H9 (cell line): Measurements from ENCODE around the gene PDIA6. TPM values are rescaled to one million over a fixed set of nuclear protein-coding genes. Genes with fewer than 3 reads are reported as not detected.

Experiments
- DNase-seq: peaks from one replicate; pipeline ENCODE4 v3.0.0-alpha.2; 2017
- H2AFZ ChIP-seq: one replicate; pipeline ENCODE4 v1.6.1; 2013; ENCODE audit warnings: mild to moderate bottlenecking, low read length, control low read depth, moderate library complexity
- H2AK5ac ChIP-seq: 2 replicates; pipeline ENCODE4 v1.6.1; 2013; ENCODE audit warnings: low read length, control low read depth, mixed read lengths; ENCODE audit not compliant: insufficient read length
- H2BK120ac ChIP-seq: one replicate; pipeline ENCODE4 v1.6.1; 2013; ENCODE audit warnings: low read depth, mild to moderate bottlenecking, low read length, control low read depth, inconsistent platforms; ENCODE audit not compliant: poor library complexity, severe bottlenecking
- H2BK12ac ChIP-seq: 2 replicates; pipeline ENCODE4 v1.6.1; 2013; ENCODE audit warnings: low read length, control low read depth, mixed read lengths, low read depth; ENCODE audit not compliant: insufficient read length
- H2BK15ac ChIP-seq: 2 replicates; pipeline ENCODE4 v1.6.1; 2013; ENCODE audit warnings: low read depth, low read length, control low read depth
- H2BK20ac ChIP-seq: one replicate; pipeline ENCODE4 v1.6.1; 2013; ENCODE audit warnings: low read depth, mild to moderate bottlenecking, low read length, control low read depth, inconsistent platforms; ENCODE audit not compliant: poor library complexity, severe bottlenecking
- H2BK5ac ChIP-seq: 2 replicates; pipeline ENCODE4 v1.6.1; 2013; ENCODE audit warnings: low read length, control low read depth, mixed read lengths; ENCODE audit not compliant: insufficient read length
- H3K14ac ChIP-seq: 2 replicates; pipeline ENCODE4 v1.6.1; 2013; ENCODE audit warnings: low read length, control low read depth; ENCODE audit not compliant: insufficient read depth
- H3K18ac ChIP-seq: 2 replicates; pipeline ENCODE4 v1.6.1; 2013; ENCODE audit warnings: low read depth, mild to moderate bottlenecking, mixed read lengths, low read length, control low read depth; ENCODE audit not compliant: insufficient read length
- H3K23ac ChIP-seq: 2 replicates; pipeline ENCODE4 v1.6.1; 2013; ENCODE audit warnings: low read length, control low read depth, mixed read lengths, low read depth; ENCODE audit not compliant: insufficient read length
- H3K23me2 ChIP-seq: 2 replicates; pipeline ENCODE4 v1.6.1; 2013; ENCODE audit warnings: low read depth, mild to moderate bottlenecking, mixed read lengths, low read length, control low read depth; ENCODE audit not compliant: insufficient read length, poor library complexity, severe bottlenecking
- H3K27ac ChIP-seq: 2 replicates; pipeline ENCODE4 v1.5.1; 2013; ENCODE audit warnings: low read length, control low read depth, mixed read lengths, low read depth; ENCODE audit not compliant: insufficient read length
- H3K27me3 ChIP-seq: 2 replicates; pipeline ENCODE4 v1.6.1; 2013; ENCODE audit warnings: low read length, control low read depth, inconsistent platforms; ENCODE audit not compliant: insufficient read depth
- H3K4ac ChIP-seq: 2 replicates; pipeline ENCODE4 v1.6.1; 2013; ENCODE audit warnings: low read depth, mild to moderate bottlenecking, control low read depth, inconsistent platforms, low read length, moderate library complexity
- H3K4me1 ChIP-seq: 2 replicates; pipeline ENCODE4 v1.6.1; 2013; ENCODE audit warnings: low read length, control low read depth, inconsistent platforms; ENCODE audit not compliant: insufficient read depth
- H3K4me2 ChIP-seq: 2 replicates; pipeline ENCODE4 v1.6.1; 2013; ENCODE audit warnings: low read length, control low read depth, mixed read lengths; ENCODE audit not compliant: insufficient read length, insufficient read depth
- H3K56ac ChIP-seq: 2 replicates; pipeline ENCODE4 v1.6.1; 2013; ENCODE audit warnings: low read depth, mild to moderate bottlenecking, mixed read lengths, low read length, control low read depth; ENCODE audit not compliant: insufficient read length
- H3K79me1 ChIP-seq: 2 replicates; pipeline ENCODE4 v1.6.1; 2013; ENCODE audit warnings: low read depth, mild to moderate bottlenecking, moderate library complexity, low read length, control low read depth, inconsistent platforms; ENCODE audit not compliant: insufficient read depth, poor library complexity, severe bottlenecking
- H3K79me2 ChIP-seq: 2 replicates; pipeline ENCODE4 v1.6.1; 2013; ENCODE audit warnings: low read length, control low read depth, inconsistent platforms; ENCODE audit not compliant: insufficient read depth
- H3K9ac ChIP-seq: 2 replicates; pipeline ENCODE4 v1.6.1; 2013; ENCODE audit warnings: low read length, control low read depth, mixed read lengths; ENCODE audit not compliant: insufficient read length; ENCODE audit errors: extremely low read depth
- H3K9me3 ChIP-seq: one replicate; pipeline ENCODE4 v1.6.1; 2013; ENCODE audit warnings: low read depth, low read length, inconsistent platforms; ENCODE audit not compliant: control insufficient read depth
- H3T11ph ChIP-seq: one replicate; pipeline ENCODE4 v1.6.1; 2013; ENCODE audit warnings: mild to moderate bottlenecking, low read length, control low read depth, inconsistent platforms
- H4K20me1 ChIP-seq: one replicate; pipeline ENCODE4 v1.6.1; 2013; ENCODE audit not compliant: control insufficient read depth, insufficient read length, insufficient read depth
- H4K5ac ChIP-seq: 2 replicates; pipeline ENCODE4 v1.6.1; 2013; ENCODE audit warnings: low read depth, mild to moderate bottlenecking, mixed read lengths, low read length, control low read depth; ENCODE audit not compliant: insufficient read length
- H4K8ac ChIP-seq: replicated peaks from 2 replicates; pipeline ENCODE4 v1.6.1; 2013; ENCODE audit warnings: low read length, control low read depth, mixed read lengths, low read depth; ENCODE audit not compliant: insufficient read length
- H4K91ac ChIP-seq: 2 replicates; pipeline ENCODE4 v1.6.1; 2013; ENCODE audit warnings: low read depth, mild to moderate bottlenecking, moderate library complexity, mixed read lengths, low read length, control low read depth; ENCODE audit not compliant: insufficient read length
- H3K27ac Mint-ChIP-seq, 3 experiments: 2 replicates in 2 of 3; 3 replicates in 1 of 3; pipeline ENCODE4 v1.8.0; 2020 to 2021; ENCODE audit warnings: mixed read lengths in 3 of 3, mild to moderate bottlenecking in 1 of 3, moderate library complexity in 1 of 3
- H3K27me3 Mint-ChIP-seq: 2 replicates; pipeline ENCODE4 v1.8.0; 2021; ENCODE audit warnings: low read depth, mild to moderate bottlenecking, moderate library complexity, mixed read lengths
- H3K36me3 Mint-ChIP-seq, 3 experiments: 2 replicates in 2 of 3; 3 replicates in 1 of 3; pipeline ENCODE4 v1.8.0; 2020 to 2021; ENCODE audit warnings: low read depth in 3 of 3, mixed read lengths in 3 of 3; ENCODE audit not compliant: insufficient read depth in 1 of 3
- H3K4me1 Mint-ChIP-seq, 2 experiments: 2 replicates each; pipeline ENCODE4 v1.8.0; 2020; ENCODE audit warnings: mixed read lengths in 2 of 2
- H3K4me3 Mint-ChIP-seq, 2 experiments: 2 replicates in 1 of 2; 3 replicates in 1 of 2; pipeline ENCODE4 v1.8.0; 2020 to 2021; ENCODE audit warnings: mild to moderate bottlenecking in 2 of 2, mixed read lengths in 2 of 2, moderate library complexity in 1 of 2
- H3K9me3 Mint-ChIP-seq, 2 experiments: 2 replicates in 1 of 2; 3 replicates in 1 of 2; pipeline ENCODE4 v1.8.0; 2020; ENCODE audit warnings: mild to moderate bottlenecking in 2 of 2, mixed read lengths in 2 of 2, moderate library complexity in 1 of 2
- WGBS: extraction: QIAGEN DNeasy Blood & Tissue Kit; methylation state at CpG from one replicate; pipeline ENCODE4 v1.1.7; 2013; ENCODE audit warnings: missing lambda C conversion rate, low lambda C conversion rate, mixed read lengths; ENCODE audit not compliant: insufficient read length; ENCODE audit errors: extremely low coverage; 5-methylcytosine and 5-hydroxymethylcytosine counted together
- total RNA-seq: library from RNA; stranded (reverse); gene quantifications from 2 replicates; pipeline ENCODE4 v1.2.1, GENCODE V29; 2021
- TF ChIP-seq, protein P1 (sequence below): fragments of 200-600 bp; sonication (generic); conservative IDR thresholded peaks from 3 replicates; pipeline ENCODE4 v1.8.0; 2021; ENCODE audit warnings: antibody characterized with exemption, mild to moderate bottlenecking

Gene PDIA6
- total RNA-seq, 1 experiment from 2014 or later = 301 TPM

DNA sequence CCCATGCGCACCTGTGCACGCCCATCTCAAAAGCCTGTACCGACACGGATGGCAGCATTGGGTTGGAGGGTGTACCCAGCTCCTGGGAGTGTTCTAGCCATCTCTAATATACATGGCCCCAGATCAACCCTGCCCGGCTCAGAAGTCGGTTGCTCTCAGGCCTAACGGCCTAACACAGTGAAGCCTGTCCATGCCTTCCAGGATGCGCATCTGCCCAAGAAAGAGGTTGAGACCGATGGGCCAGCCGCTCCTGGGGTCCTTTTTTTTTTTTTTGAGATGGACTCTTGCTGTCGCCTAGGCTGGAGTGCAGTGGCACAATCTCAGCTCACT lies 32.1 kb downstream of the PDIA6 start:
- DNase-seq = no peak
- H3K9me3 ChIP-seq = no peaks in the 10 kb centered on the region
- H3K23me2 ChIP-seq = no peaks in the 10 kb centered on the region
- no peak overlapping the region for H2BK5ac ChIP-seq
- H3K79me1 ChIP-seq = no peaks in the 10 kb centered on the region
- H3T11ph ChIP-seq = no peak overlapping the region
- H3K9me3 Mint-ChIP-seq = no peaks in the 10 kb centered on the region
- H4K20me1 ChIP-seq = no peaks in the 10 kb centered on the region
- no peak overlapping the region for H3K4me3 Mint-ChIP-seq
- no peak overlapping the region for H4K8ac ChIP-seq
- no peak overlapping the region for H2AFZ ChIP-seq
- H3K27me3 Mint-ChIP-seq = no peaks in the 10 kb centered on the region
- peaks cover 0 to 2% of the 10 kb centered on the region in 2 experiments; a peak in 1 of 4 replicates for H3K4me1 Mint-ChIP-seq
- no peak overlapping the region for H4K5ac ChIP-seq
- TF ChIP-seq, protein P1, sequence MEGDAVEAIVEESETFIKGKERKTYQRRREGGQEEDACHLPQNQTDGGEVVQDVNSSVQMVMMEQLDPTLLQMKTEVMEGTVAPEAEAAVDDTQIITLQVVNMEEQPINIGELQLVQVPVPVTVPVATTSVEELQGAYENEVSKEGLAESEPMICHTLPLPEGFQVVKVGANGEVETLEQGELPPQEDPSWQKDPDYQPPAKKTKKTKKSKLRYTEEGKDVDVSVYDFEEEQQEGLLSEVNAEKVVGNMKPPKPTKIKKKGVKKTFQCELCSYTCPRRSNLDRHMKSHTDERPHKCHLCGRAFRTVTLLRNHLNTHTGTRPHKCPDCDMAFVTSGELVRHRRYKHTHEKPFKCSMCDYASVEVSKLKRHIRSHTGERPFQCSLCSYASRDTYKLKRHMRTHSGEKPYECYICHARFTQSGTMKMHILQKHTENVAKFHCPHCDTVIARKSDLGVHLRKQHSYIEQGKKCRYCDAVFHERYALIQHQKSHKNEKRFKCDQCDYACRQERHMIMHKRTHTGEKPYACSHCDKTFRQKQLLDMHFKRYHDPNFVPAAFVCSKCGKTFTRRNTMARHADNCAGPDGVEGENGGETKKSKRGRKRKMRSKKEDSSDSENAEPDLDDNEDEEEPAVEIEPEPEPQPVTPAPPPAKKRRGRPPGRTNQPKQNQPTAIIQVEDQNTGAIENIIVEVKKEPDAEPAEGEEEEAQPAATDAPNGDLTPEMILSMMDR = no peak
- H3K4ac ChIP-seq = no peak overlapping the region
- H3K4me1 ChIP-seq = no peaks in the 10 kb centered on the region
- H3K14ac ChIP-seq = no peak overlapping the region
- H3K27ac Mint-ChIP-seq = peak overlapping the region in 1 of 3 experiments; percentile 62; a peak in 3 of 7 replicates
- no peak overlapping the region for H3K18ac ChIP-seq
- H2BK20ac ChIP-seq = no peak overlapping the region
- H2BK15ac ChIP-seq = no peak overlapping the region
- no peak overlapping the region for H3K9ac ChIP-seq
- no peak overlapping the region for H2BK12ac ChIP-seq
- H3K23ac ChIP-seq = no peak overlapping the region
- H3K27me3 ChIP-seq = no peaks in the 10 kb centered on the region
- no CpG with 5 or more reads among the region's 11 CpGs for WGBS
- H3K56ac ChIP-seq = no peak overlapping the region
- H3K27ac ChIP-seq = no peak overlapping the region
- H3K79me2 ChIP-seq = no peaks in the 10 kb centered on the region
- H2BK120ac ChIP-seq = no peak overlapping the region
- no peak overlapping the region for H3K4me2 ChIP-seq
- peaks cover 38 to 56% (median 53%) of the 10 kb centered on the region in 3 experiments; a peak in 6 of 7 replicates for H3K36me3 Mint-ChIP-seq
- H2AK5ac ChIP-seq = no peak overlapping the region
- H4K91ac ChIP-seq = no peak overlapping the region
